K562 (cell line): ENCODE data around the gene GDF15. TPM values are rescaled to one million over a fixed set of nuclear protein-coding genes. Genes with fewer than 3 reads are reported as not detected.
A peak's percentile ranks its signal among the peaks of the same experiment; 100 is the strongest.

Experiments
- ATAC-seq: fragments of 200-7000 bp; cut with Tn5 transposase; 3 replicates; pipeline ENCODE4 v1.9.1; 2020; ENCODE audit warnings: moderate library complexity
- BruUV-seq: library from RNA; stranded (reverse); fragments of 400-500 nt; replicated peaks from 2 replicates; lab custom pipeline; 2021; lab: Mats Ljungman, UMichigan
- CTCF ChIA-PET: fragments of 300-600 bp; formaldehyde crosslinking; extraction: SDS; loops from one replicate; lab custom pipeline; 2021; ENCODE audit warnings: low intra/inter-chr PET ratio; lab: Yijun Ruan, JAX
- POLR2A ChIA-PET: fragments of 300-600, 350-650 bp; sonication (Branson Sonifier 250); formaldehyde crosslinking; extraction: SDS; loops from one replicate; lab custom pipeline; 2021; ENCODE audit warnings: antibody characterized with exemption, inconsistent platforms; lab: Yijun Ruan, JAX
- DNase-seq, 4 experiments: peaks; one replicate each; pipeline versions ENCODE4 v3.0.0 to v3.0.0-alpha.2; 2011 to 2018; ENCODE audit warnings: low spot score in 3 of 4, mixed read lengths in 3 of 4; ENCODE audit errors: extremely low read depth in 1 of 4
- FAIRE-seq: peaks from 2 replicates; lab custom pipeline; 2011; peaks lifted over from hg19 to GRCh38; lab: Jason Lieb, UNC
- H2AFZ ChIP-seq: 2 replicates; pipeline ENCODE4 v1.6.0; 2011; ENCODE audit warnings: low read depth, low read length, control low read depth, inconsistent platforms
- H3K27ac ChIP-seq: fragments of 200-600 bp; 3 replicates; pipeline ENCODE4 v1.8.0; 2011; ENCODE audit warnings: low read depth, mild to moderate bottlenecking, control low read depth, inconsistent platforms, low read length, moderate library complexity, mixed read lengths; ENCODE audit errors: extremely low read depth
- H3K27me3 ChIP-seq, 2 experiments: fragments of 300-600 bp in 1 of 2; 2 replicates in 1 of 2; 3 replicates in 1 of 2; pipeline versions ENCODE4 v1.6.0 to v1.8.0; 2011; ENCODE audit warnings: inconsistent platforms in 2 of 2, low read length in 2 of 2, mild to moderate bottlenecking in 1 of 2, mixed read lengths in 1 of 2, moderate library complexity in 1 of 2; ENCODE audit not compliant: control insufficient read depth in 2 of 2, insufficient read depth in 2 of 2
- H3K36me3 ChIP-seq: fragments of 300-600 bp; 3 replicates; pipeline ENCODE4 v1.8.0; 2011; ENCODE audit warnings: mild to moderate bottlenecking, low read length, inconsistent platforms; ENCODE audit not compliant: control insufficient read depth, insufficient read depth
- H3K4me1 ChIP-seq, 2 experiments: fragments of 200-600 bp in 1 of 2; replicated peaks in 1 of 2; 2 replicates in 1 of 2; 3 replicates in 1 of 2; pipeline versions ENCODE4 v1.5.1 to v1.8.0; 2011; ENCODE audit warnings: inconsistent platforms in 2 of 2, low read length in 2 of 2, mild to moderate bottlenecking in 1 of 2, mixed read lengths in 1 of 2, moderate library complexity in 1 of 2; ENCODE audit not compliant: control insufficient read depth in 2 of 2, insufficient read depth in 2 of 2
- H3K4me2 ChIP-seq: 2 replicates; pipeline ENCODE4 v1.6.1; 2011; ENCODE audit warnings: low read length, control low read depth, inconsistent platforms, mixed read lengths; ENCODE audit not compliant: insufficient read depth
- H3K4me3 ChIP-seq: fragments of 200-600 bp; sonication (generic), shearing (Covaris generic); 2 replicates; pipeline ENCODE4 v1.5.1; 2016; ENCODE audit warnings: control low read depth, inconsistent platforms
- H3K79me2 ChIP-seq: fragments of 200-600 bp; 3 replicates; pipeline ENCODE4 v1.8.0; 2011; ENCODE audit warnings: low read length, inconsistent platforms; ENCODE audit not compliant: control insufficient read depth, insufficient read depth
- H3K9ac ChIP-seq, 2 experiments: 2 replicates each; pipeline versions ENCODE4 v1.6.0 to v1.6.1; 2011; ENCODE audit warnings: low read depth in 2 of 2, low read length in 2 of 2, control low read depth in 1 of 2, inconsistent platforms in 1 of 2, mild to moderate bottlenecking in 1 of 2, mixed read lengths in 1 of 2; ENCODE audit not compliant: insufficient read depth in 1 of 2
- H3K9me1 ChIP-seq: one replicate; pipeline ENCODE4 v1.6.0; 2011; ENCODE audit warnings: inconsistent platforms, mild to moderate bottlenecking, low read length, moderate library complexity; ENCODE audit not compliant: control insufficient read depth, insufficient read depth
- H3K9me3 ChIP-seq: replicated peaks from 2 replicates; pipeline ENCODE4 v1.5.1; 2011; ENCODE audit warnings: low read depth, low read length, inconsistent platforms; ENCODE audit not compliant: control insufficient read depth, insufficient read depth
- H4K20me1 ChIP-seq: replicated peaks from 2 replicates; pipeline ENCODE4 v1.6.1; 2011; ENCODE audit warnings: low read length, inconsistent platforms, mixed read lengths; ENCODE audit not compliant: control insufficient read depth, insufficient read depth
- CCNT2 ChIP-seq: IDR thresholded peaks from 2 replicates; pipeline ENCODE4 v1.6.1; 2011; ENCODE audit warnings: borderline replicate concordance, low read depth, mild to moderate bottlenecking, moderate library complexity, mixed read lengths, low read length; ENCODE audit not compliant: insufficient read length; ENCODE audit errors: extremely low read depth
- CHD1 ChIP-seq: fragments of 200-600 bp; sonication (generic); IDR thresholded peaks from one replicate; pipeline ENCODE4 v1.6.1; 2012; ENCODE audit warnings: mild to moderate bottlenecking, moderate library complexity, low read length, inconsistent platforms
- IFI16 ChIP-seq: fragments of 250-450 bp; sonication (Bioruptor Pico); IDR thresholded peaks from 2 replicates; pipeline ENCODE4 v2.1.2; 2022; ENCODE audit warnings: mild to moderate bottlenecking, inconsistent platforms
- JUND ChIP-seq, 2 experiments: IDR thresholded peaks; 2 replicates in 1 of 2; 3 replicates in 1 of 2; pipeline ENCODE4 v1.6.1; 2011; ENCODE audit warnings: borderline replicate concordance in 2 of 2, low read depth in 2 of 2, low read length in 2 of 2, improper control_type of control experiment in 1 of 2, missing biosample characterization in 1 of 2, missing genetic modification characterization in 1 of 2, missing genetic modification reagents in 1 of 2
- KDM5B ChIP-seq: fragments of 200-600 bp; sonication (generic); IDR thresholded peaks from 2 replicates; pipeline ENCODE4 v1.6.1; 2012; ENCODE audit warnings: low read depth, mild to moderate bottlenecking, moderate library complexity, low read length, control low read depth, inconsistent platforms; ENCODE audit not compliant: insufficient replicate concordance
- NFRKB ChIP-seq: fragments of 450-650 bp; IDR thresholded peaks from 2 replicates; pipeline ENCODE4 v1.6.1; 2016; ENCODE audit warnings: low read depth
- PHB ChIP-seq: fragments of 250-450 bp; sonication (Bioruptor Pico); IDR thresholded peaks from 2 replicates; pipeline ENCODE4 v1.5.0; 2021
- POLR2AphosphoS2 ChIP-seq: IDR thresholded peaks from 2 replicates; pipeline ENCODE4 v1.6.1; 2012; ENCODE audit warnings: low read length, improper control_type of control experiment
- RBFOX2 ChIP-seq: fragments of 200-400 bp; formaldehyde crosslinking; IDR thresholded peaks from 2 replicates; pipeline ENCODE4 v1.6.1; 2017; ENCODE audit warnings: low read depth, mild to moderate bottlenecking, low read length, moderate library complexity
- RBM22 ChIP-seq: fragments of 200-400 bp; formaldehyde crosslinking; IDR thresholded peaks from 2 replicates; pipeline ENCODE4 v1.6.1; 2018; ENCODE audit warnings: low read length, low read depth; ENCODE audit not compliant: poor library complexity, severe bottlenecking
- TEAD1 ChIP-seq, 2 experiments: fragments of 450-650 bp in 1 of 2; sonication (generic) in 1 of 2; formaldehyde crosslinking; IDR thresholded peaks; 2 replicates each; pipeline versions ENCODE4 v1.4.0 to v1.8.0; 2020 to 2022; ENCODE audit warnings: mild to moderate bottlenecking in 2 of 2, missing genetic modification reagents in 1 of 2
- ZNF184 ChIP-seq: sonication (generic); formaldehyde crosslinking; IDR thresholded peaks from 2 replicates; pipeline ENCODE4 v1.5.0; 2020; ENCODE audit warnings: missing genetic modification reagents
- WGBS: fragments of 100-300 bp; shearing (Covaris generic); methylation state at CpG from one replicate; pipeline ENCODE4 v1.1.6; 2016; ENCODE audit warnings: low coverage, mixed read lengths; ENCODE audit not compliant: insufficient coverage; ENCODE audit errors: missing lambda C conversion rate; 5-methylcytosine and 5-hydroxymethylcytosine counted together
- in situ Hi-C: fragments of 300-500 bp; cut with MboI; formaldehyde crosslinking; loops from 4 replicates; pipeline ENCODE4 v1.15.0; 2018; ENCODE audit warnings: inconsistent platforms, mixed read lengths
- intact Hi-C: fragments of 100-400 bp; cut with micrococcal nuclease; formaldehyde crosslinking; loops from 2 replicates; pipeline ENCODE4 v1.14.2; 2022
- polyA plus RNA-seq, 8 experiments: library from polyadenylated mRNA; depleted of rRNA in 4 of 8; stranded (reverse) in 5 of 8; unstranded in 3 of 8; fragments of >200 nt; fragmentation: Nextera tagmentation in 2 of 8; fragmentation: Illumina TruSeq in 1 of 8; extraction: Ambion mirVana in 2 of 8; extraction: Trizol in 1 of 8; gene quantifications; 2 replicates each; pipeline versions ENCODE4 v1.2.1 to v1.2.3, GENCODE V29; 2011 to 2014; ENCODE audit warnings: inconsistent platforms in 1 of 8, missing spikeins in 1 of 8
- total RNA-seq, 7 experiments: library from RNA; depleted of rRNA in 6 of 7; stranded (reverse); fragments of >200 nt in 6 of 7; fragmentation: Illumina TruSeq in 2 of 7; extraction: Trizol in 2 of 7; gene quantifications; 2 replicates each; pipeline versions ENCODE4 v1.2.1 to v1.2.3, GENCODE V29; 2011 to 2021; ENCODE audit warnings: low replicate concordance in 1 of 7
- TF ChIP-seq, protein P1 (sequence below), 3 experiments: fragments of 200-800 bp in 1 of 3; sonication (Bioruptor generic) in 1 of 3; sonication (generic) in 1 of 3; formaldehyde crosslinking in 1 of 3; IDR thresholded peaks; 2 replicates each; pipeline versions ENCODE4 v1.6.1 to v1.8.0; 2016 to 2022; ENCODE audit warnings: mild to moderate bottlenecking in 2 of 3, missing compliant biosample characterization in 2 of 3, missing genetic modification characterization in 2 of 3, missing genetic modification reagents in 1 of 3
- TF ChIP-seq, protein P2 (sequence below), 2 experiments: fragments of 450-650 bp; IDR thresholded peaks; 2 replicates each; pipeline ENCODE4 v1.6.1; 2016

Gene GDF15
- total and polyA plus RNA-seq, 9 of the 15 experiments (the other 6 are each of a cell fraction or from before 2014, with no cell fraction given): 2.3 to 82.4 (median 12.5) TPM

- Histone ChIP-seq H3K9ac (peak overlapping the region; percentile 90 to 94), H3K9me3 (no peaks in the 10 kb centered on the region), H3K4me1 (peaks cover 23 to 49% of the 10 kb centered on the region in 2 experiments), H3K36me3 (peaks cover 32% of the 10 kb centered on the region; the same call in 2 of the 3 replicates), H3K9me1 (no peaks in the 10 kb centered on the region), H3K27me3 (no peaks in the 10 kb centered on the region), H3K4me3 (peak overlapping the region; percentile 89), H2AFZ (no peak overlapping the region), H4K20me1 (peaks cover 19% of the 10 kb centered on the region), H3K4me2 (peak overlapping the region; percentile 94), H3K79me2 (peaks cover 32% of the 10 kb centered on the region), H3K27ac (peak overlapping the region; percentile 84)
- peak in 2 of 4 experiments; percentile 43 to 63 for DNase-seq
- CTCF ChIA-PET: interaction anchor here (0.5 to 1.3 kb wide), 4 partner anchors 44 to 174 kb away, joined by 3 to 4 read pairs (median 3); partner anchors contain the start of gene PGPEP1
- FAIRE-seq: no peak
- WGBS: 5% methylated on average over 14 of the region's 14 CpGs
- ATAC-seq: peak; percentile 15
- POLR2A ChIA-PET: interaction anchor here (0.5 to 8.1 kb wide), 38 partner anchors 10 to 556 kb away, joined by 3 to 244 read pairs (median 6); partner anchors contain the start of genes IQCN, JUND, LRRC25 and LSM4
- in situ Hi-C loops: no loop called here
- TSS peak; percentile 67 for BruUV-seq
- intact Hi-C loops: loop anchor here (1.0 to 5.0 kb wide), 4 partner anchors 12 to 105 kb away; partner anchors contain the start of gene JUND
- no peak for TF ChIP-seq ZNF184 (CRISPR knock-in tag)
- peak; percentile 42 for TF ChIP-seq CCNT2
- TF ChIP-seq RBFOX2: peak; percentile 94
- peak; percentile 68; the same call in 1 of the 2 replicates for TF ChIP-seq PHB (CRISPR knock-in tag)
- peak; percentile 84 for TF ChIP-seq POLR2AphosphoS2
- peak; percentile 22 for TF ChIP-seq KDM5B
- TF ChIP-seq, protein P1, sequence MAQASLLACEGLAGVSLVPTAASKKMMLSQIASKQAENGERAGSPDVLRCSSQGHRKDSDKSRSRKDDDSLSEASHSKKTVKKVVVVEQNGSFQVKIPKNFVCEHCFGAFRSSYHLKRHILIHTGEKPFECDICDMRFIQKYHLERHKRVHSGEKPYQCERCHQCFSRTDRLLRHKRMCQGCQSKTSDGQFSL (CRISPR knock-in tag; IDR thresholded peaks at IDR 0.05): 0 out of 2 replicates have a peak, but pooled peaks have one; percentile 12
- TF ChIP-seq, protein P1 (tag; IDR thresholded peaks at IDR 0.05): no peak; a peak in 2 of 4 replicates
- TF ChIP-seq, protein P2, sequence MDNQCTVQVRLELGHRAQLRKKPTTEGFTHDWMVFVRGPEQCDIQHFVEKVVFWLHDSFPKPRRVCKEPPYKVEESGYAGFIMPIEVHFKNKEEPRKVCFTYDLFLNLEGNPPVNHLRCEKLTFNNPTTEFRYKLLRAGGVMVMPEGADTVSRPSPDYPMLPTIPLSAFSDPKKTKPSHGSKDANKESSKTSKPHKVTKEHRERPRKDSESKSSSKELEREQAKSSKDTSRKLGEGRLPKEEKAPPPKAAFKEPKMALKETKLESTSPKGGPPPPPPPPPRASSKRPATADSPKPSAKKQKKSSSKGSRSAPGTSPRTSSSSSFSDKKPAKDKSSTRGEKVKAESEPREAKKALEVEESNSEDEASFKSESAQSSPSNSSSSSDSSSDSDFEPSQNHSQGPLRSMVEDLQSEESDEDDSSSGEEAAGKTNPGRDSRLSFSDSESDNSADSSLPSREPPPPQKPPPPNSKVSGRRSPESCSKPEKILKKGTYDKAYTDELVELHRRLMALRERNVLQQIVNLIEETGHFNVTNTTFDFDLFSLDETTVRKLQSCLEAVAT (IDR thresholded peaks at IDR 0.05): peak in 1 of 2 experiments; percentile 52; a peak in 1 of 4 replicates
- TF ChIP-seq IFI16 (CRISPR knock-in tag): 0 out of 2 replicates have a peak, but pooled peaks have one; percentile 32
- TF ChIP-seq JUND (IDR thresholded peaks at IDR 0.05; ENCODE audit: borderline replicate concordance, low read depth, low read length): 0 out of 2 replicates have a peak, but pooled peaks have one; percentile 17
- no peak for TF ChIP-seq JUND (tag; IDR thresholded peaks at IDR 0.05; ENCODE audit: borderline replicate concordance, low read depth, low read length)
- TF ChIP-seq TEAD1 (CRISPR knock-in tag; IDR thresholded peaks at IDR 0.05): 0 out of 4 replicates have a peak, but pooled peaks of 1 of the 2 experiments have one; percentile 25
- TF ChIP-seq NFRKB: peak; percentile 68; the same call in 1 of the 2 replicates
- peak; percentile 96 for TF ChIP-seq CHD1
- TF ChIP-seq RBM22: peak; percentile 8
Measured at GRCh38 chr19:18386543-18387271, 749 bp downstream of the GDF15 start.
